ENCODE measurements around the gene SLC22A31. TPM values are rescaled to one million over a fixed set of nuclear protein-coding genes. Genes with fewer than 3 reads are reported as not detected.

The SLC22A31 gene
- total RNA-seq, 1 donor from 2014 or later, result not detected

DNA sequence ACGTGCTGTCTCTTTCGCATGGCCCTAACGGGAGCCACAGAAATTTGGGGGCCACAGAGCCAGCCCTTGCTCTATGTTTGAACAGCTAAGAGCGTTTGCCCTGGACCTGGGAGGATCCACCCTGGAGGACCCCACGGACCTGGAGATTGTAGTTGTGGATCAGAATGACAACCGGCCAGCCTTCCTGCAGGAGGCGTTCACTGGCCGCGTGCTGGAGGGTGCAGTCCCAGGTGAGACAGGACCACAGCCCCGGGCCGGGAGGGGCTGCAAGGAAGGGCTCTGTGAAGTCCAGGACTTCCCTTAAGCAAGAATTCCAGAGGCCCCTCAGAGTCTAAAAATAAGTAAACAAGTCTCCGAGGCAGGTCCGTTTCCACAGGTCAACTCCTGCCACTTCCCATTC is 16.9 kb downstream of the SLC22A31 start:
- Histone ChIP-seq H3K4me3 (ENCODE audit: low read length in 3 of 3) (no peak overlapping the region), H3K9ac (ENCODE audit: low read depth in 1 of 3, low read length in 3 of 3) (no peak overlapping the region), H3K9me3 (ENCODE audit: control insufficient read depth in 3 of 3, low read length in 3 of 3) (no peaks in the 10 kb centered on the region), H3K27ac (ENCODE audit: low read depth, low read length) (no peak overlapping the region), H3K4me1 (ENCODE audit: control insufficient read depth in 3 of 3, insufficient read depth in 3 of 3, low read length in 3 of 3) (no peaks in the 10 kb centered on the region), H3K27me3 (ENCODE audit: control insufficient read depth in 3 of 3, insufficient read depth in 3 of 3, low read length in 3 of 3) (peaks cover 0 to 3% (median 0%) of the 10 kb centered on the region in 3 donors), H3K36me3 (ENCODE audit: control insufficient read depth in 3 of 3, insufficient read depth in 3 of 3, low read length in 3 of 3) (peaks cover 9 to 30% (median 13%) of the 10 kb centered on the region in 3 donors)

DNA sequence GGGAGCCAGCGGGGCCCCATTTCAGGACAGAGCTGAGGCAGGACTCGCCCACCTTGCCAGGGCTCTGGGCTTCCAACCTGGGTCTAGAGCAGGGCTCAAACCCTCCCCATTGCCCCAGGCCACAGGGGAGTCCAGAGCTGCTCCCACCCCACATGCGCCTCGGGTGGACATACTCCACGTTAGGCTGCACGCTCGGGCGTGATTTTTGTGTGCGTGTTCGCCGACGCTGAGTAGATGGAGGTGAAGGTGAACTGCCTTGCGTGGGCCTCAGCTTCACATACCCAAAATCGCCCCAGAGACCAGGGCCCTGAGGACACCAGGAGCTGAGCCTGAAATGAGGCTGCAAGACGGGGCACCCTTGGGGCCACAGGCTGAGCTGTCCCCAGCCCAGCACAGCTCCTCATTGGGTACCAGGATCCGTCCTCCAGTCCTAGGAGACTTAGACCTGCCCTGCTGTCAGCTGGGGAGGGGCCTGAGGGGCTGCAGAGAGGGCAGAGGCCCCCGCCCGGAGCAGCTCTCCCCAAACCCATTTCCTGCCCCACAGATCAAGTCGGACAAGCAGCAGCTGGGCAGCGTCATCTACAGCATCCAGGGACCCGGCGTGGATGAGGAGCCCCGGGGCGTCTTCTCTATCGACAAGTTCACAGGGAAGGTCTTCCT is 20.6 kb downstream of the SLC22A31 start:
- no peak overlapping the region for H3K4me3 ChIP-seq (ENCODE audit: low read length in 3 of 3)
- H3K9ac ChIP-seq (ENCODE audit: low read depth in 1 of 3, low read length in 3 of 3), result no peak overlapping the region
- H3K36me3 ChIP-seq (ENCODE audit: control insufficient read depth in 3 of 3, insufficient read depth in 3 of 3, low read length in 3 of 3), result peaks cover 9 to 15% (median 11%) of the 10 kb centered on the region in 3 donors
- peaks cover 0 to 3% (median 0%) of the 10 kb centered on the region in 3 donors for H3K27me3 ChIP-seq (ENCODE audit: control insufficient read depth in 3 of 3, insufficient read depth in 3 of 3, low read length in 3 of 3)
- H3K27ac ChIP-seq (ENCODE audit: low read depth, low read length), result no peak overlapping the region
- peaks cover 11 to 19% (median 14%) of the 10 kb centered on the region in 3 donors for H3K4me1 ChIP-seq (ENCODE audit: control insufficient read depth in 3 of 3, insufficient read depth in 3 of 3, low read length in 3 of 3)
- H3K9me3 ChIP-seq (ENCODE audit: control insufficient read depth in 3 of 3, low read length in 3 of 3), result no peaks in the 10 kb centered on the region

DNA sequence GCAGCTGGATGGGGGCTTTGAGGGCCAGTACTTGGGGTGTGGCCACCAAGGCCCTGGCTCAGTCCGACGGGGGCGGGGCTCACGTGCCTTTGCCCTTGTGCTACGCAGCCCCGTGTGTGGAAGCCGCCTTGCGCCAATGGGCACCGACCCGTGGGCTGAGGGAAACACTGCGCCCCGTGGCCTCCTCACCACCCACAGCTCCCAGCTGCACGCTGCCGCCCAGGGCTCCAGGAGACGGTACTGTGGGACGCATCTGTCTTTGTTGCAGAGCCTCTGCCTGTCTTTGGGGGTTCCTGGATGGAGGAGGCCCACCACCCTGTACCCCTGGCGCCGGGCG is 21.2 kb downstream of the SLC22A31 start:
- Histone ChIP-seq H3K9me3 (ENCODE audit: control insufficient read depth in 3 of 3, low read length in 3 of 3) (no peaks in the 10 kb centered on the region), H3K9ac (ENCODE audit: low read depth in 1 of 3, low read length in 3 of 3) (no peak overlapping the region), H3K27me3 (ENCODE audit: control insufficient read depth in 3 of 3, insufficient read depth in 3 of 3, low read length in 3 of 3) (peaks cover 0 to 3% (median 0%) of the 10 kb centered on the region in 3 donors), H3K4me1 (ENCODE audit: control insufficient read depth in 3 of 3, insufficient read depth in 3 of 3, low read length in 3 of 3) (peaks cover 18 to 26% (median 21%) of the 10 kb centered on the region in 3 donors), H3K36me3 (ENCODE audit: control insufficient read depth in 3 of 3, insufficient read depth in 3 of 3, low read length in 3 of 3) (peaks cover 9 to 11% (median 11%) of the 10 kb centered on the region in 3 donors), H3K27ac (ENCODE audit: low read depth, low read length) (no peak overlapping the region), H3K4me3 (ENCODE audit: low read length in 3 of 3) (no peak overlapping the region)

DNA sequence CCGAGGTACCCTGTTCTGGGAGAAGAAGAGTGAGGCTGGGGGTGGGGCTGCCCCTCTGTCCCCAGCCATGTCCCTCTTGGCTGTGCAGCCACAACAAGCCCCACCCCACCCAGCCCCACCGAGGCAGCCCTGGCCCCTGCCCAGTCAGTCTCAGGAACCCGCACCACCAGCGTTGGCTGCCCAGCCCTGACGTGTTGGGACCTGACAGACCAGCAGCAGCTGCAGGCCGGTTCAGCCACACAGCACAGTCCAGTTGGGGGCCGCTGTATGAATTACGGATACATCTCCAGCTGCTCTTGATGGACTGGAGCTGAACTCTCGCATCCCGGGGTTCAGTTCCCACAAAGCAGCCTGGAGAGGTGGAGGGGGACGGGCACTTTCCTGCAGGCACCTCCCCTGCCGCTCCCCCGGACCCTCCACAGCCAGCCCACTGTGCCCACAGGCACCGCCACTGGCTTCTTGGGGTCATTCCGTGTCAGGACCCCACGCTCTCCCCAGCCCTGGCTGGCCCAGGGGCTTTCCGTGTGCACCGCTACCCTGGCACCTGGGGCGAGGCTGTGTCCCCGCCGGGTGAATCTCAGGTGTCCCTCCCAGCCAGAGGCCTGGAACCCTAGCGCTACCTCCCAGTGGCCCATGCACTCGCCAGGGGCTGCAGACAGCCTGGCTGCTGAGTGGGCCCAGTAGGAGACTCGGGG is 21.7 kb downstream of the SLC22A31 start:
- Histone ChIP-seq H3K4me3 (ENCODE audit: low read length in 3 of 3) (no peak overlapping the region), H3K27ac (ENCODE audit: low read depth, low read length) (no peak overlapping the region), H3K9ac (ENCODE audit: low read depth in 1 of 3, low read length in 3 of 3) (peak overlapping the region in 1 of 3 donors; percentile 16), H3K4me1 (ENCODE audit: control insufficient read depth in 3 of 3, insufficient read depth in 3 of 3, low read length in 3 of 3) (peaks cover 23 to 31% (median 26%) of the 10 kb centered on the region in 3 donors), H3K27me3 (ENCODE audit: control insufficient read depth in 3 of 3, insufficient read depth in 3 of 3, low read length in 3 of 3) (peaks cover 0 to 3% (median 0%) of the 10 kb centered on the region in 3 donors), H3K36me3 (ENCODE audit: control insufficient read depth in 3 of 3, insufficient read depth in 3 of 3, low read length in 3 of 3) (peaks cover 9 to 11% (median 10%) of the 10 kb centered on the region in 3 donors), H3K9me3 (ENCODE audit: control insufficient read depth in 3 of 3, low read length in 3 of 3) (no peaks in the 10 kb centered on the region)

DNA sequence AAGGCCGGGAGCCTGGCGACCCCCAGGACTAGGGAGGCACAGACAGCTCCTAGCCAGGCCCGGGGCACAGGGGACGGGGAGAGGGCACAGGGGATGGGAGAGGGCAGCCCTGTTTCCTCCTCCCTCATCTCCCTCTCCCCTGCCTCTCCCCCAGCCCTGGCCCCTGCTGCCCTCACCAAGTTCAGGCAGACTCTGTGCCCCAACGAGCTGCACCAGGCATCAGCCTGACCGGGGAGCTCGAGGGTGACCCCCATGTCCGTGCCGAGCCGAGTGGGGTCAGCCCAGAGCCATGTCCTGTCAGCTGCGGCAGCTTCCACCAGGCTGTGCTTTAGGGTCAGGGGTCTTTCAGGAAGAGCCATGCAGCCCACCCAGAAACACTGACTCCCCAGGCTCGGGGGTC is 22.8 kb downstream of the SLC22A31 start:
- Histone ChIP-seq H3K36me3 (ENCODE audit: control insufficient read depth in 3 of 3, insufficient read depth in 3 of 3, low read length in 3 of 3) (peaks cover 4 to 7% (median 6%) of the 10 kb centered on the region in 3 donors), H3K27ac (ENCODE audit: low read depth, low read length) (no peak overlapping the region), H3K4me3 (ENCODE audit: low read length in 3 of 3) (no peak overlapping the region), H3K27me3 (ENCODE audit: control insufficient read depth in 3 of 3, insufficient read depth in 3 of 3, low read length in 3 of 3) (peaks cover 0 to 3% (median 0%) of the 10 kb centered on the region in 3 donors), H3K4me1 (ENCODE audit: control insufficient read depth in 3 of 3, insufficient read depth in 3 of 3, low read length in 3 of 3) (peaks cover 34 to 42% (median 37%) of the 10 kb centered on the region in 3 donors), H3K9me3 (ENCODE audit: control insufficient read depth in 3 of 3, low read length in 3 of 3) (no peaks in the 10 kb centered on the region), H3K9ac (ENCODE audit: low read depth in 1 of 3, low read length in 3 of 3) (no peak overlapping the region)

DNA sequence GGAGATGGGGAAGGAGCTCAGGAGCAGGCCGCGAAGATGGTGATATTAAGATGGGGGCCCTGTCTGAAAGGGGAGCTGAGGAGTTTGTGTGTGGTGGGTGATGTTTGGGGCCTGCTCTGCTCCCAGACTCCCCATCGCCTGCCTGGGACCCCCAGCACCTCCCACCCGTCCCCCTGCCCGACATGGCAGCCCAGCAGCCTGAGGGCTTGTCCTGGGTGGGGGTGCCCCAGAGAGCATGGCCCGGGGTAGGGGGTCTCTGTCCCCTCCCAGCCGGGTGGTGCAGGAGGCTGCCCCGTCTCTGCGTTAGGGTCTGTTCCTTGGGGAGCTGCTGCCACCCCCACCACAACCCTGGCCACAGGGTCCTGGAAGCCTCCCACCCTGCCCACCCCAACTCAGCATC is 23.6 kb downstream of the SLC22A31 start:
- no peak overlapping the region for H3K27ac ChIP-seq (ENCODE audit: low read depth, low read length)
- no peak overlapping the region for H3K4me3 ChIP-seq (ENCODE audit: low read length in 3 of 3)
- H3K27me3 ChIP-seq (ENCODE audit: control insufficient read depth in 3 of 3, insufficient read depth in 3 of 3, low read length in 3 of 3), result peaks cover 0 to 3% (median 0%) of the 10 kb centered on the region in 3 donors
- H3K4me1 ChIP-seq (ENCODE audit: control insufficient read depth in 3 of 3, insufficient read depth in 3 of 3, low read length in 3 of 3), result peaks cover 36 to 44% (median 39%) of the 10 kb centered on the region in 3 donors
- H3K36me3 ChIP-seq (ENCODE audit: control insufficient read depth in 3 of 3, insufficient read depth in 3 of 3, low read length in 3 of 3), result peaks cover 4 to 7% (median 6%) of the 10 kb centered on the region in 3 donors
- H3K9ac ChIP-seq (ENCODE audit: low read depth in 1 of 3, low read length in 3 of 3), result no peak overlapping the region
- H3K9me3 ChIP-seq (ENCODE audit: control insufficient read depth in 3 of 3, low read length in 3 of 3), result no peaks in the 10 kb centered on the region

DNA sequence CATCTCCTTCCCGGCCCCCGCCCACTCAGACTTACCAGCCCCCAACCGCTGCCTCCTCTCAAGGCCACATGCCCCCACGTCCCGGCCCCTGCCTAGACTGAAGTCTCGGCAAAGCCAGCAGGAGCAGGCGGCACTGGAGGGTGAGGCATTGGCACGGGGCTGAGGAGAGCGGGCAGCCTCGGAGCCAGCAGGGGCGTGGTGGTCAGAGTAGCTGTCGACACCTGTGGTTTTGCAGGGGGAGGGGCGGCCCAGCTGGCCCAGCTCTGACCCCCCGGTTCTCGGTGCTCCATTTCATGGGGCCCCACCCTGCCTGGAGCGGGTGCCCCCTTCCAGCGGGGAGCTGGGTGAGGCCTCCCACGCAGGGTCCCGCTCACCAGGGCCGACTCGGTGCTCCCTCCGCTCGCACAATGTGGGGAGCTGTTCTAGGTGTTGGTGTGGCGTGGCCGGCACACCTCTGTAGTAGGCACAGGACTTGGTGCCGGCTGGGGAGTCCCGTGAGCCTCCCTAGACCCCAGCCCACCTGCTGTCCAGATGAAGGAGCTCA is 24.1 kb downstream of the SLC22A31 start:
- H3K9ac ChIP-seq (ENCODE audit: low read depth in 1 of 3, low read length in 3 of 3), result peak overlapping the region in 2 of 3 donors; percentile 32 to 33
- H3K4me1 ChIP-seq (ENCODE audit: control insufficient read depth in 3 of 3, insufficient read depth in 3 of 3, low read length in 3 of 3), result peaks cover 36 to 44% (median 39%) of the 10 kb centered on the region in 3 donors
- H3K27ac ChIP-seq (ENCODE audit: low read depth, low read length), result peak overlapping the region; percentile 75
- no peaks in the 10 kb centered on the region for H3K9me3 ChIP-seq (ENCODE audit: control insufficient read depth in 3 of 3, low read length in 3 of 3)
- H3K27me3 ChIP-seq (ENCODE audit: control insufficient read depth in 3 of 3, insufficient read depth in 3 of 3, low read length in 3 of 3), result peaks cover 0 to 3% (median 0%) of the 10 kb centered on the region in 3 donors
- peaks cover 4 to 6% (median 4%) of the 10 kb centered on the region in 3 donors for H3K36me3 ChIP-seq (ENCODE audit: control insufficient read depth in 3 of 3, insufficient read depth in 3 of 3, low read length in 3 of 3)
- peak overlapping the region in 1 of 3 donors; percentile 40 for H3K4me3 ChIP-seq (ENCODE audit: low read length in 3 of 3)

DNA sequence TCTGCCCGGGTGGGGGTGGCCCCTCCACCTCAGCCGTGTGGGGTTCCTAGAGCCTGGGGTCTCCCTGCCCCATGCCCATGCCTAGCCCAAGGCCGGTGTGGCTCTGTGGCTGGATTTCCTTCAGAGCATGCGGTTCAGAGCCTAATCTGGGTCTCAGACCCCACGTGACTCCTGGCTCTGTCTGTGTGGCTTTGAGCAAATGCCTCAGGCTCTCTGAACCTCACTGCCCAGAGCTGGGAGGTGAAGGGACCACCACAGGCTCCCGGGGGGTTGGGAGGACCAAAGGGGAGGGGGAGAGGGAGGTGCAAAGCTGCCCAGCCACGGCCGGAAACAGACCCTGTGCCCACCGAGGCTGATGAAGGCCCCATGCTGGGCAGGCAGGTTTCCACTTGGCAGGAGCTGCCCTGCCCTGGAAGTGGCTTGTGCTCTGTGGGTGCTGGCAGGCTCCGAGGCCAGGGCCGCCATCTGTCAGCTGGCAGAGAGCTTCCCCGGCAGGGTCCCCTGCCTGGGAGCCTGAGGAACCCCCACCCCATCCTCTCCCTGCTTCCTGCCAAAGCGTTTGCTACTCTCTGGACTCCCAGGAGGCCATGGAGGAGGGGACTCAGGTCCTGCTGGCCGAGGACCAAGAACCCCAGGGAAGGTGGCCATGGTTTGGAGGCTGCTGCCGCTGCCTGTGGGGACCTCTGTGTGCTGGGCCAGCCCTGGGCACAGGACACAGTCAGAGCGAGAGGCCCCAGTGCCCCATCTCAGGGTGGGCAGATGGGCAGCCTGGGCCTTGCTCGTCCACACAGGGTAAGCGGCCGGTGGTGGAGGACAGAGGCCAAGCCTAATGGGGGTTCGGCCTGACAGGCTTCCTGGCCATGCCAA is 24.8 kb downstream of the SLC22A31 start:
- Histone ChIP-seq H3K36me3 (ENCODE audit: control insufficient read depth in 3 of 3, insufficient read depth in 3 of 3, low read length in 3 of 3) (peaks cover 2 to 5% (median 4%) of the 10 kb centered on the region in 3 donors), H3K9ac (ENCODE audit: low read depth in 1 of 3, low read length in 3 of 3) (peak overlapping the region in 2 of 3 donors; percentile 45 to 98), H3K4me1 (ENCODE audit: control insufficient read depth in 3 of 3, insufficient read depth in 3 of 3, low read length in 3 of 3) (peaks cover 41 to 51% (median 44%) of the 10 kb centered on the region in 3 donors), H3K4me3 (ENCODE audit: low read length in 3 of 3) (peak overlapping the region in 2 of 3 donors; percentile 22 to 48), H3K27me3 (ENCODE audit: control insufficient read depth in 3 of 3, insufficient read depth in 3 of 3, low read length in 3 of 3) (peaks cover 4 to 6% (median 5%) of the 10 kb centered on the region in 3 donors), H3K27ac (ENCODE audit: low read depth, low read length) (peak overlapping the region; percentile 75), H3K9me3 (ENCODE audit: control insufficient read depth in 3 of 3, low read length in 3 of 3) (no peaks in the 10 kb centered on the region)

DNA sequence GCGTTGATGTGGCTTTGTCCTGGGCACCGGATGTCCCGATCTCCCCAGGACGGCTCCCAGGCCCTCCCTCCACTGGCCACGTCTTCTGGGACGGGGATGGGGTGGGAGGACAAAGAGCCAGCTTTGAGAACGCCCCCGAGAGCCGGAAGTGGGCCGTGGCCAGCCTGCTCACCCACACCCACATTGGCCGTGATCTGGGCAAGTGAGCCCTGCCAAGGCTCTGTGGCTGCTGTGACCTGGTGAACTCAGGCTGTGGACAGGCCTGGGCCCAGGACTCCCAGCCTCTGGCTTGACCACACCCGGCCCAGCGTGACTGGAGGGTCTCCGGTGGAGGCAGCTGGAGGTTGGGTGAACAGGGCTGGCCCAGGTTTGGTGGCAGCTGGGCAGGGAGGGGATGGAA is 25.5 kb downstream of the SLC22A31 start:
- Histone ChIP-seq H3K4me1 (ENCODE audit: control insufficient read depth in 3 of 3, insufficient read depth in 3 of 3, low read length in 3 of 3) (peaks cover 41 to 51% (median 46%) of the 10 kb centered on the region in 3 donors), H3K4me3 (ENCODE audit: low read length in 3 of 3) (peak overlapping the region in 2 of 3 donors; percentile 48 to 49), H3K27ac (ENCODE audit: low read depth, low read length) (peak overlapping the region; percentile 75), H3K9ac (ENCODE audit: low read depth in 1 of 3, low read length in 3 of 3) (peak overlapping the region in 2 of 3 donors; percentile 45 to 98), H3K9me3 (ENCODE audit: control insufficient read depth in 3 of 3, low read length in 3 of 3) (no peaks in the 10 kb centered on the region), H3K27me3 (ENCODE audit: control insufficient read depth in 3 of 3, insufficient read depth in 3 of 3, low read length in 3 of 3) (peaks cover 8 to 11% (median 10%) of the 10 kb centered on the region in 3 donors), H3K36me3 (ENCODE audit: control insufficient read depth in 3 of 3, insufficient read depth in 3 of 3, low read length in 3 of 3) (peaks cover 0 to 2% (median 0%) of the 10 kb centered on the region in 3 donors)

All from skeletal muscle tissue (tissue), 4 donors.